HT-29 (cell line): Measurements from ENCODE around the gene HSF4. TPM values are rescaled to one million over a fixed set of nuclear protein-coding genes. Genes with fewer than 3 reads are reported as not detected.

Source experiments
- DNase-seq: peaks from one replicate; pipeline ENCODE4 v3.0.0-alpha.2; 2015; ENCODE audit warnings: low spot score
- total RNA-seq: library from RNA; depleted of rRNA; stranded (reverse); fragments of >200 nt; shearing (Covaris generic); gene quantifications from 2 replicates; pipeline ENCODE4 v1.2.3, GENCODE V29; 2014

Gene HSF4
- total RNA-seq, 1 experiment from 2014 or later = 44.2 TPM

- peak; percentile 92 for DNase-seq
Observed at GRCh38 chr16:67184995-67185650, 20.6 kb downstream of the HSF4 start.

GRCh38 chr16:67185651-67186134, 21.1 kb downstream of the HSF4 start:
- DNase-seq = no peak

GRCh38 chr16:67186550-67186950, 22.0 kb downstream of the HSF4 start:
- no peak for DNase-seq

GRCh38 chr16:67187175-67187890, 22.8 kb downstream of the HSF4 start:
- DNase-seq = no peak

- no peak for DNase-seq
Observed at GRCh38 chr16:67188323-67188722, 23.8 kb downstream of the HSF4 start.

- no peak for DNase-seq
Observed at GRCh38 chr16:67188798-67189197, 24.3 kb downstream of the HSF4 start.

- DNase-seq = no peak
Observed at GRCh38 chr16:67190041-67190440, 25.5 kb downstream of the HSF4 start, which contains the start of gene EXOC3L1. Gene EXOC3L1 (minus strand): TSS chr16:67190136. CDS start chr16:67189676, 460 bp downstream.

- DNase-seq = no peak
Observed at GRCh38 chr16:67190448-67191399, 26.2 kb downstream of the HSF4 start.

GRCh38 chr16:67191411-67191994, 27.0 kb downstream of the HSF4 start:
- no peak for DNase-seq

- DNase-seq = peak; percentile 89
Observed at GRCh38 chr16:67191995-67192681, 27.6 kb downstream of the HSF4 start, which contains the start of gene E2F4. Gene E2F4 (plus strand): TSS chr16:67192155. CDS start chr16:67192228, 73 bp downstream.

GRCh38 chr16:67192781-67193361, 28.3 kb downstream of the HSF4 start:
- no peak for DNase-seq

- DNase-seq = no peak
Observed at GRCh38 chr16:67193536-67193935, 29.0 kb downstream of the HSF4 start.

GRCh38 chr16:67194260-67194659, 29.7 kb downstream of the HSF4 start:
- DNase-seq = no peak

- DNase-seq = no peak
Observed at GRCh38 chr16:67195676-67196075, 31.1 kb downstream of the HSF4 start.

GRCh38 chr16:67196881-67197280, 32.3 kb downstream of the HSF4 start:
- DNase-seq = no peak

GRCh38 chr16:67197704-67198103, 33.2 kb downstream of the HSF4 start:
- no peak for DNase-seq

GRCh38 chr16:67198238-67198734, 33.7 kb downstream of the HSF4 start:
- peak; percentile 82 for DNase-seq

- peak; percentile 86 for DNase-seq
Observed at GRCh38 chr16:67199011-67199807, 34.7 kb downstream of the HSF4 start, which contains the start of gene ELMO3. Gene ELMO3 (plus strand): TSS chr16:67199131. CDS start chr16:67199327, 196 bp downstream.

- DNase-seq = no peak
Observed at GRCh38 chr16:67199808-67200198, 35.3 kb downstream of the HSF4 start.
